HCT116 (cell line): ENCODE data around the gene PSMD11. TPM values are rescaled to one million over a fixed set of nuclear protein-coding genes. Genes with fewer than 3 reads are reported as not detected.
"Not testable (repeated sequence)": the region's sequence is repeated elsewhere in the genome, so short reads cannot be mapped to it uniquely, and the experiment has no call there.

ENCODE experiments used
- ATAC-seq: fragments of 200-7000 bp; cut with Tn5 transposase; 2 replicates; pipeline ENCODE4 v1.9.1; 2020; ENCODE audit warnings: mild to moderate bottlenecking, moderate library complexity
- BruUV-seq: library from RNA; stranded (reverse); fragments of 400-500 nt; replicated peaks from 2 replicates; lab custom pipeline; 2021; lab: Mats Ljungman, UMichigan
- CTCF ChIA-PET: fragments of 300-600 bp; sonication (Branson Sonifier 250); formaldehyde crosslinking; loops from one replicate; lab custom pipeline; 2021; ENCODE audit warnings: antibody characterized with exemption; lab: Charles Lee
- POLR2A ChIA-PET: fragments of 300-600, 350-600 bp; sonication (Branson Sonifier 250); formaldehyde crosslinking; loops from one replicate; lab custom pipeline; 2021; ENCODE audit warnings: antibody characterized with exemption; lab: Charles Lee
- RAD21 ChIA-PET, 2 experiments: fragments of 300-600 bp; sonication (Branson Sonifier 250); formaldehyde crosslinking; loops; one replicate each; lab custom pipeline; 2023; ENCODE audit warnings: low total read pairs in 2 of 2; ENCODE audit not compliant: uncharacterized antibody in 2 of 2, unreplicated experiment in 2 of 2, low non-redundant PET in 1 of 2; lab: Charles Lee
- DNase-seq: peaks from one replicate; pipeline ENCODE4 v3.0.0-alpha.2; 2010; ENCODE audit warnings: low read depth, low spot score
- H2AFZ ChIP-seq: fragments of 200-600 bp; shearing (Covaris generic), sonication (generic); 2 replicates; pipeline ENCODE4 v1.6.1; 2017; ENCODE audit warnings: low read depth, mixed run types, mixed read lengths, antibody characterized with exemption, low read length; ENCODE audit not compliant: poor library complexity, severe bottlenecking
- H3K27ac ChIP-seq: 2 replicates; pipeline ENCODE4 v1.5.1; 2012; ENCODE audit warnings: low read depth, low read length
- H3K27me3 ChIP-seq: fragments of 200-600 bp; sonication (generic); 2 replicates; pipeline ENCODE4 v1.6.1; 2016; ENCODE audit warnings: mixed run types, low read length, mixed read lengths; ENCODE audit not compliant: insufficient read depth
- H3K36me3 ChIP-seq, 2 experiments: fragments of 200-500 bp in 1 of 2; fragments of 200-600 bp in 1 of 2; sonication (Bioruptor generic) in 1 of 2; sonication (generic) in 1 of 2; 2 replicates each; pipeline versions ENCODE4 v1.5.1 to v1.6.1; 2014 to 2016; ENCODE audit warnings: low read length in 2 of 2, inconsistent platforms in 1 of 2, mixed read lengths in 1 of 2, mixed run types in 1 of 2; ENCODE audit not compliant: insufficient read depth in 2 of 2, control insufficient read depth in 1 of 2
- H3K4me1 ChIP-seq, 2 experiments: fragments of 200-600 bp in 1 of 2; sonication (generic) in 1 of 2; 2 replicates each; pipeline versions ENCODE4 v1.5.1 to v1.6.1; 2012 to 2017; ENCODE audit warnings: low read length in 2 of 2, inconsistent platforms in 1 of 2, mild to moderate bottlenecking in 1 of 2, mixed read lengths in 1 of 2, mixed run types in 1 of 2, moderate library complexity in 1 of 2; ENCODE audit not compliant: insufficient read depth in 2 of 2, control insufficient read depth in 1 of 2
- H3K4me2 ChIP-seq: fragments of 200-600 bp; sonication (generic); 2 replicates; pipeline ENCODE4 v1.6.1; 2017; ENCODE audit warnings: mixed run types, low read length, mixed read lengths
- H3K4me3 ChIP-seq, 2 experiments: fragments of 200-600 bp in 1 of 2; sonication (generic) in 1 of 2; replicated peaks in 1 of 2; 2 replicates each; pipeline ENCODE4 v1.5.1; 2011 to 2016; ENCODE audit warnings: low read length in 2 of 2, control low read depth in 1 of 2, low read depth in 1 of 2, mild to moderate bottlenecking in 1 of 2, mixed read lengths in 1 of 2, mixed run types in 1 of 2
- H3K79me2 ChIP-seq: fragments of 200-600 bp; sonication (generic); 2 replicates; pipeline ENCODE4 v1.6.1; 2017; ENCODE audit warnings: mild to moderate bottlenecking, mixed run types, low read length, moderate library complexity, mixed read lengths; ENCODE audit not compliant: insufficient read depth
- H3K9ac ChIP-seq: fragments of 200-600 bp; sonication (generic); 2 replicates; pipeline ENCODE4 v1.6.1; 2016; ENCODE audit warnings: low read length, mixed read lengths
- H3K9me2 ChIP-seq: fragments of 200-600 bp; sonication (generic), shearing (Covaris generic); 2 replicates; pipeline ENCODE4 v1.6.1; 2017; ENCODE audit warnings: mixed run types, mild to moderate bottlenecking, moderate library complexity; ENCODE audit not compliant: insufficient read depth
- H3K9me3 ChIP-seq, 2 experiments: fragments of 200-500 bp in 1 of 2; fragments of 200-600 bp in 1 of 2; sonication (Bioruptor generic) in 1 of 2; sonication (generic) in 1 of 2; 2 replicates each; pipeline ENCODE4 v1.6.1; 2014 to 2017; ENCODE audit warnings: low read length in 2 of 2, mixed read lengths in 2 of 2, inconsistent platforms in 1 of 2, low read depth in 1 of 2, mild to moderate bottlenecking in 1 of 2, mixed run types in 1 of 2, moderate library complexity in 1 of 2; ENCODE audit not compliant: control insufficient read depth in 1 of 2, insufficient read depth in 1 of 2
- H4K20me1 ChIP-seq: fragments of 200-600 bp; sonication (generic), shearing (Covaris generic); 2 replicates; pipeline ENCODE4 v1.6.1; 2017; ENCODE audit warnings: mixed run types, mild to moderate bottlenecking, moderate library complexity; ENCODE audit not compliant: insufficient read depth
- CBX3 ChIP-seq: IDR thresholded peaks from 2 replicates; pipeline ENCODE4 v1.6.1; 2012; ENCODE audit warnings: low read depth
- EGR1 ChIP-seq: IDR thresholded peaks from 2 replicates; pipeline ENCODE4 v1.6.1; 2012; ENCODE audit warnings: low read depth
- ELF1 ChIP-seq: IDR thresholded peaks from 2 replicates; pipeline ENCODE4 v1.6.1; 2012; ENCODE audit warnings: low read depth, borderline replicate concordance
- MAX ChIP-seq: IDR thresholded peaks from 2 replicates; pipeline ENCODE4 v1.6.1; 2012
- POLR2AphosphoS5 ChIP-seq: IDR thresholded peaks from 2 replicates; pipeline ENCODE4 v1.6.1; 2011; ENCODE audit warnings: mild to moderate bottlenecking, low read depth, low read length, moderate library complexity
- SRF ChIP-seq: IDR thresholded peaks from 2 replicates; pipeline ENCODE4 v1.6.1; 2012; ENCODE audit warnings: low read depth
- ZBTB33 ChIP-seq: IDR thresholded peaks from 2 replicates; pipeline ENCODE4 v1.6.1; 2011; ENCODE audit warnings: mild to moderate bottlenecking, low read length, moderate library complexity; ENCODE audit not compliant: insufficient replicate concordance; ENCODE audit errors: extremely low read depth
- ZNF274 ChIP-seq: fragments of 200-500 bp; sonication (Bioruptor generic); IDR thresholded peaks from 2 replicates; pipeline ENCODE4 v1.6.1; 2014; ENCODE audit warnings: mild to moderate bottlenecking, low read depth, low read length, inconsistent platforms
- intact Hi-C: fragments of 100-400 bp; cut with micrococcal nuclease; formaldehyde crosslinking; loops from 2 replicates; pipeline ENCODE4 v1.10.0; 2022
- total RNA-seq: library from RNA; stranded (reverse); gene quantifications from one replicate; pipeline ENCODE4 v1.2.1, GENCODE V29; 2021; ENCODE audit not compliant: unreplicated experiment

The PSMD11 gene
- total RNA-seq, 1 experiment from 2014 or later: 143 TPM

- DNase-seq, POLR2A ChIA-PET, H3K9me3 ChIP-seq, H3K9ac ChIP-seq, H3K4me3 ChIP-seq, H3K9me2 ChIP-seq, BruUV-seq, RAD21 ChIA-PET, H3K27ac ChIP-seq, CTCF ChIA-PET, ATAC-seq, H2AFZ ChIP-seq, H3K4me2 ChIP-seq, H3K27me3 ChIP-seq: not testable (repeated sequence)
- peaks cover 66 to 74% of the 10 kb centered on the region in 2 experiments for H3K36me3 ChIP-seq
- H3K4me1 ChIP-seq: peaks cover 9 to 13% of the 10 kb centered on the region in 2 experiments; a peak in 3 of 4 replicates
- peaks cover 100% of the 10 kb centered on the region for H3K79me2 ChIP-seq
- peaks cover 36% of the 10 kb centered on the region; the same call in 1 of the 2 replicates for H4K20me1 ChIP-seq
- intact Hi-C loops: loop anchor here (10.0 kb wide), 1 partner anchor 64 kb away; no protein-coding TSS in a partner anchor
These were observed 6.1 kb downstream of the PSMD11 start for GRCh38 chr17:32450379-32450778.

- peaks cover 99% of the 10 kb centered on the region for H3K79me2 ChIP-seq
- no peak for DNase-seq
- no TSS peak for BruUV-seq
These were observed 7.6 kb downstream of the PSMD11 start for GRCh38 chr17:32451879-32452278.

More at GRCh38 chr17:32451879-32452278, 7.6 kb downstream of the PSMD11 start:
- ChIA-PET RAD21 (no interaction called here), CTCF (no interaction called here), POLR2A (no interaction called here)
- Histone ChIP-seq H3K4me3 (no peak overlapping the region), H3K9me2 (no peaks in the 10 kb centered on the region), H3K4me1 (no peaks in the 10 kb centered on the region), H4K20me1 (peaks cover 31% of the 10 kb centered on the region; the same call in 1 of the 2 replicates), H3K36me3 (peaks cover 72 to 79% of the 10 kb centered on the region in 2 experiments), H3K9me3 (no peaks in the 10 kb centered on the region), H2AFZ (no peak overlapping the region), H3K4me2 (no peak overlapping the region), H3K27ac (no peak overlapping the region), H3K9ac (no peak overlapping the region), H3K27me3 (no peaks in the 10 kb centered on the region)
- TF ChIP-seq SRF: no peak
- no peak for TF ChIP-seq CBX3
- no peak for TF ChIP-seq ZNF274
- no peak for TF ChIP-seq EGR1
- TF ChIP-seq ELF1: no peak
- TF ChIP-seq MAX: no peak
- TF ChIP-seq ZBTB33: no peak
- no peak for TF ChIP-seq POLR2AphosphoS5
- intact Hi-C loops: loop anchor here (10.0 kb wide), 1 partner anchor 63 kb away; no protein-coding TSS in a partner anchor
- no peak for ATAC-seq
